OCI-M1 (cell line): ENCODE results near the gene BARHL1.

Source experiments
- DNase-seq: peaks from one replicate; lab custom pipeline; 2025; lab: John Stamatoyannopoulos, UW

The BARHL1 gene

DNA sequence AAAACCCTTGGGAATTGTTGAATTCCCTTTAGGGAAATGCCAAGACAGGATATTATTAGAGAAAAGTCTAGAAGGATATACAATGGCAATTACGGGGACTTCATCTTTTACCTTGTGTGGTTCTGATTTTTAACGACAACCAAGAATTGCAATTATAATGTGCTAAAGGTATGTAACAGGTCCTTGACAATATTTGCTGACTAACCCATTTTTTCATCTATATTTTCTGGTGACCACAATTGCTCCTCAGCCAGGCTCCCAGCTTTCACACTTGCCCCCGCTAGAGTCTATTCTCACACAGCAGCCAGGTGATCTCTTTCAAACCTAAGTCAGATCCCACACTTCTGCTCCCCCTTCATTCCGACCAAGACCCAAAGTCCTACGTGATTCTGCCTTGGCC is 34.3 kb downstream of the BARHL1 start:
- DNase-seq, result no peak

- no peak for DNase-seq
These were observed 39.8 kb downstream of the BARHL1 start for GRCh38 chr9:132622159-132622558.

- DNase-seq, result no peak
These were observed 43.9 kb downstream of the BARHL1 start for GRCh38 chr9:132626285-132626684.

DNA sequence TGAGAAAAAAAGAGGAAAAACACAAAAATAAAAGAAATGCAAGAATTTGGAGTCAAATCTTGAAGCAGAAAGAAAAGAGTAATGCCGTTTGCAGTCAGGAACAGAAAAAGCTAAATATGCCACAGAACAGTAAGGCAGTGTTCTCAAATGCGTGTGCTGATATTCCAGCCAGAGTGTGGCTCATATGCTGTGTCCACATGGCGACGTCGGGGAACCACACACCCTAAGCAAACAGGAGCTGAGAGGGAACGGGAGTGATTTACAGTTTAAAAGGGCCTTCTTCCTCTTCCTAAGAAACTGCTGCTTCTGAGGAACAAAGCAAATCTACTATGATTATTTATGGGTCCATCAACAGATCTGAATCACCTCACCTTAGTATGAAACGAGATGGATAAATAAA is 44.7 kb downstream of the BARHL1 start:
- no peak for DNase-seq

DNA sequence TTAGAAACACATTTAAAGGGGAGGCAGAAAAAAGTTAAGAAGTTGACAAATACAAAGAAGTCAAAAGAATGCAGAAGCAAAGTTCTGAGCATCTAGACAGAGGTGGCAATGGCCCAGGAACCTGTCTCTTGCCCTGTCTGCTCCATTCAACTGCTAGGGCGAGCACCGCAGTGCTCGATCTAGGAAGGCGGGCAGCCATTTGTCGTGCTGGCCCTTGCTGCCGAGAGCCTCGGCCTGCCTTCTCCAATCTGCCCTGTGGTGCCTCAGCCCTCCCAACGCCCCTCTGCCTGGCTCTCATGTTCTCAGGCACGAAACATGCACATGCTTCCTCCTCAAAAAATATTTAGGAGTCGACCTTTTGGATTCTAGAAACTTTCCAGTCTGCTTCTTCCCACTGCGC is 45.2 kb downstream of the BARHL1 start:
- no peak for DNase-seq

- no peak for DNase-seq
These were observed 46.3 kb downstream of the BARHL1 start for GRCh38 chr9:132628746-132629145.

- DNase-seq, result no peak
These were observed 47.7 kb downstream of the BARHL1 start for GRCh38 chr9:132630116-132630515.

DNA sequence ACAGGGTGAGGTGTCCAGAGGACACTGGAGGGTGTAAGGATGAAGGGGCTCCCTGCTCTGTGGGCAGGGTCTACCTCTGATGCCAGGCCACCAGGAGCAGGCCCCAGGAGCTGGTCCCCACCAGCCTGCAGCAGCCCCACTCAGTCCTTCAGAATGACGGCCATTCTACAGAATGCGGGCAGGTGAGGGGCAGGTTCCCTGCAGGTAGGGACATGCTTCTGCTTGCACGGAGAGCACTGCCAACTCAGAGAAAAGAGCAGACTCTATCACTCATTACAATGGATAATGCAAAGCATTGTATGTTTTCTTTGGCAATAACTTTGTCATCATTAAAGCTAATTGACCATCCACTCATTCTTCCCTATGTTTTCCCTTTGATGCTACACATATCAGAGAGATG is 48.4 kb downstream of the BARHL1 start:
- no peak for DNase-seq

DNA sequence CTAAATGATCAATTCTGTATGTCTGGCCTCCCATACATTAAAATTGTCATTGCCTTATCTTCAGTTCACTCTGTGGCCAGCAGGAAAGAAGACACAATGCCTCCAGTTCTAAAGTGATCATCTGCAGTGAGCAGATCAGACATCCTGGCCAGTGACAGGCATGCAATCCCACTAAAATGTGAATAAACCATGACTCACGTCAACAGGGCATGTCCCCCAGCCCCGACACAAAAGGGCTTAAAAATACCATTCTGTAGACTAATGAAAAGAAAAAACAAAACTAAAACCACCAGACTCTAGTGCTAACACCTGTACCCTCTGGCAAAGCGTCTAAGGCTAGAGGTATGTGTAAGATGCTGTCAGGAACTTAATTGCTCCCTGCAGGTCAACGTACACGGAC is 48.9 kb downstream of the BARHL1 start:
- DNase-seq, result no peak

GRCh38 chr9:132631685-132632084 is 49.3 kb downstream of the BARHL1 start:
- no peak for DNase-seq

DNA sequence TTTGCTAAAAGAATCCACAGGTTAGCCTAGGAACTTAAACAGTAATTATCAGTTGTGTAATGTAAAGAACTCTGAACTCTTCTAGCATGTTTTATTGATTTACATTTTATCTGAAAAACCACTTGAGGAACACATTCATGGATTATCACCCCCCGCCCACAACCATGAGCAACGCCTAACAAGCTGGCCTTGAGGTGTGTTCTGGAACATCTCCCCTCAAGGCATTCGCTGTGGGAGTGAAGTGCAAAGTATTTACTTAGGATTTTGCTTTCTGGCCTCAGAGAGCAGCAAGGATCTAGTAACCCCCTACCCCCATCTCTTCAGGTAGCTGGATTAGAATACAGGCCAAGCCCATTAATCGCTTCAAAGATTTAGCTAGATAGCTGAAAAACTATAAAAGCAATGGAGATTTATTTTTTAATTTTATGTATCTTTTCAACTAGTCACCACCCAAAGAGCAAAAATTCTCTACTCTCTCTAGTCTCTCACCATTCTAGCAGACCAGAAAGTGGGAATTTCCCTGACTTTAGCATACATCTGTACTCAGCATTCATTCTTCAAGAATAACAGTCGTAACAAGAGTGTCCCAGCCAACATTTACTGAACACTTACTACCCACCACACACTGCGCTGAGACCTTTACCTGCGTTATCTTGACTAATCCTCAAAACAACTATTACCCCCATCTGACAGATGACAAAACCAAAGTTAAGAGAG is 50.2 kb downstream of the BARHL1 start:
- DNase-seq, result no peak

DNA sequence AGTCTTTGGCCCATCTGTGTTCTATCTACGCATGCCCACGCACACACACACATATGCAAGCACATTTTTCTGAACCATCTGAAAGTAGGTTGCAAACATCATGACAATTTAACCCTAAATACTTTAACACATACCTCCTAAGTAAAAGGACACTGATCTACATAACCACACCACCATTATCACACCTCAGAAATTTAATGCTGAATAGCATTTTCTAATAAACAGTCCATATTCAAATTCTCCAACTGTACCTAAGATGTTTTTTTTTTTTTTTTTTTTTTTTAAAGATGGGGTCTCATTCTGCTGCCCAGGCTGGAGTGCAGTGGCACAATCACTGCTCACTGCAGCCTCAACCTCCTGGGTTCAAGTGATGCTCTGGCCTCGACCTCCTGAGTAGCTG is 51.9 kb downstream of the BARHL1 start:
- no peak for DNase-seq

DNA sequence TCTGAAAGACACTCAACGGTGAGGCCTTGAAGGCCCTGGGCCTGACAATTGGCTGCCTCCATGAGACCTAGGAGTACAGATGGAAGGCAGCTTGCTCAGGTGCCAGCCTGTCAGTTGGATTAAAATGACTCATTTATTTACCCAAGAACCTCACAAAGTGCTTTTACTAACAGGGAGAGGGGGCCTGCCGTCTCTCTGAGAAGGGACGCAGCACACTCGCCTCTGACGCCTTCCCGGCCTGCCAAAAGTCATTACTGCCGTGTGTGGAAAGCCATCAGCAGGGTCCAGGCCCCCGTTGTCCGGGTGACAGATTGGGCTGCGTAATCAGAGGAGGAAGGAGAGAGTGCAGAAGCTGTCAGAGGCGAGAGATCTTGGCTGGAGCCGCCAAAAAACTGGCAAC is 54.9 kb downstream of the BARHL1 start:
- no peak for DNase-seq

DNA sequence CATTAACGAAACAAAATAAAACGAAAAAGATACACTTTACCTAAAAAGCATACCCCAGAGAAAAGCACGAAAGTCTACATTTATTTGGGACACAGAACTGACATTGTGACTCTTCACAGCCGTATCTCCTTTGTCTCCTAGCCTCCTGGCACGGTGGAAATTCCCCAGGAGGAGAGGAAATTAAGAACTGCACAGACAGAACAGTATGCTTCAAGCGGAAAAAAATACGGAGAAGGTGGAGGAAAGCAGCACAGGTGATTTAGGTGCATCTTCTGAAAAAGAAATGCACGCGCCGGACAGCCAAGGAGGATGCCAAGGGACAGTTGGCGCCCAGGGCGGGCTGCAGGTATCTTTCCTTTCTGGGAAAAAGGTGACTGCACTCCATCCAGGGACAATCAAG is 55.4 kb downstream of the BARHL1 start:
- no peak for DNase-seq

- DNase-seq, result no peak
These were observed 55.8 kb downstream of the BARHL1 start for GRCh38 chr9:132638240-132638639.

- DNase-seq, result no peak
These were observed 56.9 kb downstream of the BARHL1 start for GRCh38 chr9:132639322-132639721.
